ENCODE data around the gene TCEAL3. TPM values are rescaled to one million over a fixed set of nuclear protein-coding genes. Genes with fewer than 3 reads are reported as not detected.
"Not testable (repeated sequence)": the region's sequence is repeated elsewhere in the genome, so short reads cannot be mapped to it uniquely, and the experiment has no call there.

Gene TCEAL3
- total and polyA plus RNA-seq, 10 of the 15 experiments (the other 5 are each of a cell fraction or from before 2014, with no cell fraction given): 0.98 to 19.0 (median 11.7) TPM

- ChIA-PET SMC1A (ENCODE audit: uncharacterized antibody, unreplicated experiment) (interaction anchor here (1.2 kb wide), 1 partner anchor 20 kb away, joined by 3 read pairs; no protein-coding TSS in a partner anchor), CTCF (interaction anchor here (0.6 kb wide), 1 partner anchor 113 kb away, joined by 3 read pairs; no protein-coding TSS in a partner anchor)
- H2AFZ ChIP-seq (ENCODE audit: control insufficient read depth, low read depth, low read length); H3K9ac ChIP-seq (ENCODE audit: control insufficient read depth, insufficient read depth, low read length); DNase-seq (ENCODE audit: low read depth, low spot score); H3K27ac ChIP-seq (ENCODE audit: control insufficient read depth, insufficient read depth); ATAC-seq; RAD21 ChIA-PET (ENCODE audit: unreplicated experiment); H3K79me2 ChIP-seq (ENCODE audit: control insufficient read depth, insufficient read depth, low read length); POLR2A ChIA-PET; BruUV-seq (replicated peaks); in situ Hi-C loops (cut with MboI); H3K27me3 ChIP-seq (replicated peaks in 1 of 2; ENCODE audit: control insufficient read depth in 2 of 2, insufficient read depth in 2 of 2, low read length in 1 of 2); H3K4me3 ChIP-seq; intact Hi-C loops (cut with micrococcal nuclease; ENCODE audit: unreplicated experiment); H3K4me2 ChIP-seq (ENCODE audit: control insufficient read depth, insufficient read depth); FAIRE-seq; H3K4me1 ChIP-seq (ENCODE audit: control insufficient read depth, insufficient read depth, low read length); H4K20me1 ChIP-seq (ENCODE audit: control insufficient read depth, insufficient read depth); H3K9me3 ChIP-seq (replicated peaks; ENCODE audit: control insufficient read depth, insufficient read depth, low read length); H3K36me3 ChIP-seq (ENCODE audit: control insufficient read depth in 2 of 2, insufficient read depth in 2 of 2, low read length in 1 of 2): not testable (repeated sequence)
- 56% methylated on average over 6 of the region's 6 CpGs for WGBS (ENCODE audit: insufficient coverage, insufficient replicate concordance, low lambda C conversion rate, missing lambda C conversion rate)
Observed at GRCh38 chrX:103595202-103595601, 12.6 kb upstream of the TCEAL3 start.

- Histone ChIP-seq H3K36me3 (ENCODE audit: control insufficient read depth in 2 of 2, insufficient read depth in 2 of 2, low read length in 1 of 2) (no peaks in the 10 kb centered on the region), H3K4me3 (peak overlapping the region; percentile 71), H3K9ac (ENCODE audit: control insufficient read depth, insufficient read depth, low read length) (peak overlapping the region; percentile 61), H2AFZ (ENCODE audit: control insufficient read depth, low read depth, low read length) (peak overlapping the region; percentile 74), H3K27ac (ENCODE audit: control insufficient read depth, insufficient read depth) (peak overlapping the region; percentile 37; the same call in 1 of the 2 replicates), H3K4me2 (ENCODE audit: control insufficient read depth, insufficient read depth) (peak overlapping the region; percentile 26; the same call in 1 of the 2 replicates), H3K79me2 (ENCODE audit: control insufficient read depth, insufficient read depth, low read length) (peaks cover 2% of the 10 kb centered on the region; the same call in 1 of the 2 replicates), H3K9me3 (replicated peaks; ENCODE audit: control insufficient read depth, insufficient read depth, low read length) (no peaks in the 10 kb centered on the region), H3K4me1 (ENCODE audit: control insufficient read depth, insufficient read depth, low read length) (no peaks in the 10 kb centered on the region), H3K27me3 (replicated peaks in 1 of 2; ENCODE audit: control insufficient read depth in 2 of 2, insufficient read depth in 2 of 2, low read length in 1 of 2) (no peaks in the 10 kb centered on the region), H4K20me1 (ENCODE audit: control insufficient read depth, insufficient read depth) (no peaks in the 10 kb centered on the region)
- 27% methylated on average over 21 of the region's 21 CpGs for WGBS (ENCODE audit: insufficient coverage, insufficient replicate concordance, low lambda C conversion rate, missing lambda C conversion rate)
- POLR2A ChIA-PET: interaction anchor here (0.8 kb wide), 1 partner anchor 21 kb away, joined by 3 read pairs; no protein-coding TSS in a partner anchor
- peak; percentile 37 for ATAC-seq
- DNase-seq (ENCODE audit: low read depth, low spot score): no peak
- CTCF ChIA-PET: no interaction called here
- BruUV-seq (replicated peaks): no TSS peak
- in situ Hi-C loops (cut with MboI) (no loop called here), intact Hi-C loops (cut with micrococcal nuclease; ENCODE audit: unreplicated experiment) (no loop called here)
- no peak for FAIRE-seq
- RAD21 ChIA-PET (ENCODE audit: unreplicated experiment): no interaction called here
- TF ChIP-seq SMARCA5 (IDR thresholded peaks at IDR 0.05) (no peak), YY1 (IDR thresholded peaks at IDR 0.05; ENCODE audit: low read depth, low read length) (peak; percentile 22; the same call in 1 of the 2 replicates)
- SMC1A ChIA-PET (ENCODE audit: uncharacterized antibody, unreplicated experiment): no interaction called here
Observed at GRCh38 chrX:103608306-103608963, 672 bp downstream of the TCEAL3 start.

Data from GM12878 (cell line).